Frontal cortex (tissue), 4 donors: ENCODE data around the gene KDM6A. TPM values are rescaled to one million over a fixed set of nuclear protein-coding genes. Genes with fewer than 3 reads are reported as not detected.
A peak's percentile ranks its signal among the peaks of the same experiment; 100 is the strongest.

Source experiments
- DNase-seq, 2 donors: peaks; one replicate each; pipeline ENCODE4 v3.0.0; 2012; ENCODE audit warnings: low spot score in 2 of 2
- FAIRE-seq: peaks from 2 replicates; lab custom pipeline; 2012; peaks lifted over from hg19 to GRCh38; lab: Jason Lieb, UNC
- total RNA-seq: library from RNA; depleted of rRNA; stranded (reverse); fragments of >200 nt; gene quantifications from one replicate; pipeline ENCODE4 v1.2.3, GENCODE V29; 2014
- donor health status: control.
- donor health status: control.
- donor health status: control.

Gene KDM6A
- total RNA-seq, 1 donor from 2014 or later, result 27.7 TPM

- DNase-seq, result no peak
- FAIRE-seq, result no peak
Measured at GRCh38 chrX:45142185-45142584, 269.2 kb downstream of the KDM6A start.

DNA sequence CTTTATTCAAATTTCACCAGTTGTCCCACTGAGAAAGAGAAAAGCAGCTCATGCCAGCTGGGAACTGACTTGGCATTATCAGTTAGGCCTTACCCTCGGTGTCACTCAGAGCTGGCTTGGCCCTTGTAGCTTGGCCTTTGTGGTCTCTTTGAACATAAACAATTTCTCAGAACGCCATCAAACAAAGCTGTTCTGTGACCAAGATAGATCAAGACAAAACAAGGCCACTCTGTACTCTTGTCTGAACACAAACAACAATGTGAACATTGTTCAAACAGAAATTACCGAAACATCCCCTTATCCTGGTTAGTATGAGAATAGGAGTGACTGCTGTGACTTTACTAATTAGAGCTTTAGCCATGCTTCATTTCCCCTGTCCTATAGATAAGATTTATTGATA lies 270.5 kb downstream of the KDM6A start:
- DNase-seq (peak in 1 of 2 donors; percentile 37), FAIRE-seq (peak; percentile 98)

- DNase-seq (no peak), FAIRE-seq (no peak)
Measured at GRCh38 chrX:45145492-45146215, 272.7 kb downstream of the KDM6A start.

GRCh38 chrX:45150821-45151220 lies 277.8 kb downstream of the KDM6A start:
- FAIRE-seq, result no peak

DNA sequence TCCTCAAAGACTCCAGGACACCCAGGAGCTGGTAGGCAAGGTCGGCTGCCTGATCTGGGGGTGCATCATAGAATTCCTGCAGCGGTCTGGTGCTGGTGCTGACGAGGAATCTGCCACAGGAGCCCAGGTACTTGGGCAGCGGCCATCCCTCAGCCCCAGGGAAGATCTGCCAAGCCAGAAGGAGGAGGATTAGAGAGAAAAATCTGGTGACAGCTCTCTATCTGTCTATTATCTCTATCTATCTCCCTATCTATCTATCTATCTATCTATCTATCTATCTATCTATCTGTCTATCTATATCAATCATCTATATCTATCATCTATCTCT lies 281.0 kb downstream of the KDM6A start:
- DNase-seq, result no peak
- no peak for FAIRE-seq

More at GRCh38 chrX:45150821-45151220, 277.8 kb downstream of the KDM6A start:
- DNase-seq, result no peak

- FAIRE-seq (no peak), DNase-seq (no peak)
Measured at GRCh38 chrX:45154462-45154861, 281.5 kb downstream of the KDM6A start.

- DNase-seq, result no peak
- FAIRE-seq, result no peak
Measured at GRCh38 chrX:45157647-45158046, 284.7 kb downstream of the KDM6A start.

Other genes with a start within 250 kb of the KDM6A start
- not detected for gene DUSP21, start 29.2 kb upstream of the KDM6A start, total RNA-seq